HG02938 (cell line): Measurements from ENCODE around the gene ABCG1.

Experiments
- ATAC-seq: cut with Tn5 transposase; IDR thresholded peaks from one replicate; pipeline ENCODE4 v1.9.1; 2021; ENCODE audit warnings: mild to moderate bottlenecking, moderate library complexity; ENCODE audit not compliant: unreplicated experiment

The ABCG1 gene

GRCh38 chr21:42317341-42317741 is 98.4 kb downstream of the ABCG1 start:
- ATAC-seq = no peak

DNA sequence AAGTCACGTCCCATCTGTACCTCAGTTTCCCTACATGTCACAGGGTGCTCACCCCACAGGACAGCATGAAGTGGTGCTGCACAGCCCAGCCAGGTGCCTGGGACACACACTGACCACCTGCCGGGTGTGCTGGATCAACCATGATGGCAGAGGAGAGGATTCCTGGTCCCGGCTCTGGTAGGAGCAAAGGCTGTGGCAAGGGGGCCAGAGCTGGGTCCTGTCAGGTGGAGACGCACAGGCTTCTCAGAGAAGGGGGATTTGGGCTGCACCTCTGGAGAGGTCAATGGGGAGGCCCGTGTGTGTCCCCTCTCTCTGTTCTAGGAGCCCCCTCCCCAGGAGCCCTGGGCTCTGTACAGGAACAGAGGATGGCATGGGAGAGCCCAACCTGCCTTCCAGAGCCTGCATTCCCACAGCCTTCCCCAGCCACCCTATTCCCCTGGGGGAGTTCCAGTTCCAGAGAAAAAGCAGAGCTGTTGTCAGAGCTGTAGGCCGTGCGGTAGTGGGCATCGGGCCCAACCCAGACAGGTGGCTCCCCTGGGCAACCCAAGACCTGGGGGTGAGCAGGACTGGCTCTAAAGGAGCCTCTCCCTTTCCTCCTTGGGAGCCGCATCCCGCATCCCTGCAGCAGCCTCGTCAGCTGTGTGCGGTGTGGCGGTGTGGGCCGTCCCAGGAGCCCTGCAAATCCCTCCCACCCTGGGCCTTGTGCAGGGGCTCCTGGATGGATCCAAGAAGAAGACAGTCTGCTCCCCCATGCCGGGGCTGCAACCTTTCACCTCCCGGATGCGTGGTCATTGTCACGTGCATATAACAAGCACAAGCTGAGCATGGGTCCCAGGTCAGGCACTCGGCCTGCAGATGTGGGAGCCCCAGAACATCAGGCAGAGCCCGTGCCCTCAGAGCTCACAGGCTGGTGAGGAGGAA is 99.1 kb downstream of the ABCG1 start:
- ATAC-seq = no peak

DNA sequence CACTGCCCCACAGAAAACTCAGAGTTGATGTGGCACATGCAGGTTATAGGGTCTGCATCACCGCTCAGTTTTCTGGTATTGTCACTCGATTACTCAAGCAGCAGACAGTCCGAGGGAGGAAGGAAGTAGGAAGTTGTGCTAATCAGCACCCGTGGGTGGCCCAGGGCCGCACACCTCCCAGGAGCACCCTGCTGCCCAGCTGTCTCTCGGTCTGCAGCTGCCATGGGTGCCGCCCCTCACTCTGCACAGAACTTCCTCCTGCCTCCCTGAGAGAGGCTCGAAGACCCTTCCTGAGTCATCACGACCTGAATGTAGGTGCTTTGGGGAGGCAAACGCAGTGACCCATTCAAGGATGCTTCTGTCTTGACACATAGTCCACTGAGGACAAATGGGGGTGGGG is 100.4 kb downstream of the ABCG1 start:
- ATAC-seq = no peak

GRCh38 chr21:42319851-42320572 is 101.1 kb downstream of the ABCG1 start:
- ATAC-seq = no peak

- no peak for ATAC-seq
Observed at GRCh38 chr21:42320791-42321190, 101.9 kb downstream of the ABCG1 start.

- ATAC-seq = no peak
Observed at GRCh38 chr21:42321231-42321630, 102.3 kb downstream of the ABCG1 start.

DNA sequence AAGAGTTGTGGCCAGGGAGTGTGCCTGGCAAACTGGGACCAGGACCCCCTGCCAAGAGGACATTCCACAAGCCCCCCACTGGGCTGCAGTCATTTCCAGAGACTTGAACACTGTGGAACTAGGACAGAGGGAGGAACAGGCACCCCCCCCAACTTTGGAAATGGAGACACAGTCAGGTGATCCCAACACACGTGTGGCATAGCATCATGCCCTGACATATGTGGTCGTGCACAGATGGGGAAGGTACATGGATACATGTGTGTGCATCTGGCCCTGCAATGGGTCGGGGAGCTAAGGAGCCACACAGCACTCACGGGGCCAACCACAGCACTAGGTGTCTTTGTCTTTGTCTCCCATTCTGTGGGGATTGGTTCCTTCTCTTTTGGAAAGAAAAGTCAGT is 102.9 kb downstream of the ABCG1 start:
- ATAC-seq = no peak

- ATAC-seq = no peak
Observed at GRCh38 chr21:42324896-42325295, 106.0 kb downstream of the ABCG1 start.

DNA sequence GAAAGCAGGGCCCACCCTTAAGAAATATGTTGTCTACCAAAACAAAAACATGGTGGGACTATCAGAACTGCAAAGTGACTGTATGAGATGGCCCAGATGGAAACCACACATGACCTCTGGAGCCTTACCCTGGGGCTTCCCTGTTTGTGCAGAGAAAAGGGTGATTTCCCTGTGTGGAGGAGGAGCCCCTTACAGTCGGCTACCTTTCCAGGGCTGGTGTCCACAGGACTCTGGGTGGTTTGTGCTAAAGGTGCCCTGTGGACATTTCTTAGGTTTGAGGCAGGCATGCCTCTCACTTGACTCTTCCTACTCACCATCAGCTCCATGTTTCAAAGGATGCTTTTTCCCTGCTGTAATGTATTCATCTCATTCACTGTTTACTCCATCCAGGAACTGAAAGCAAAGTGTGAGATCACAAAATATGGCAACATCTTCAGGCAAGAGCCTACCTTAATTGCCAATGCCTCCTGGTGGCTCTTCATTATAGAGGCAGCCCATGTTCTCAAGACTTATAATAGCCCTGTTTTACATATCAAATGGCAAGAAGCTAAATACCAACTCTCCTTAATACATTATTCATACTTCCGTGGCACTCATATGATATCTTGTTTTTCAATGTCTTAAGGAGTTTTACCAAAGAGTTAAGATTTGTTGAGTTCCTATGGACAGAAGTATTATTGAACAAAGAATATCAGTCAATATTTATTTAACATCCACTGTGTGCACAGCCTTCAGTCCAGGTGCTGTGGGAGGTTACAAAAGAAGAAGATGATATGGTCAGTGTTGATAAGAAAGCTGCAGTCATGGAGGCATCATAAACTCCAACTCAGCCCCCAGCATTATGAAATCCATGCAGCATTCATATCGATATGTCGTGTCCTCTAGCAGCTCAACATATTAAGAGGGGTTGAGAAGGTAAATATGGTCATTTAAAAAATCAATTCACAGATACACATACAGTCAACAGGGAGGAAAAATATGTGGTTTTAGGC is 111.7 kb downstream of the ABCG1 start:
- ATAC-seq = no peak

GRCh38 chr21:42331660-42332059 is 112.7 kb downstream of the ABCG1 start:
- no peak for ATAC-seq

DNA sequence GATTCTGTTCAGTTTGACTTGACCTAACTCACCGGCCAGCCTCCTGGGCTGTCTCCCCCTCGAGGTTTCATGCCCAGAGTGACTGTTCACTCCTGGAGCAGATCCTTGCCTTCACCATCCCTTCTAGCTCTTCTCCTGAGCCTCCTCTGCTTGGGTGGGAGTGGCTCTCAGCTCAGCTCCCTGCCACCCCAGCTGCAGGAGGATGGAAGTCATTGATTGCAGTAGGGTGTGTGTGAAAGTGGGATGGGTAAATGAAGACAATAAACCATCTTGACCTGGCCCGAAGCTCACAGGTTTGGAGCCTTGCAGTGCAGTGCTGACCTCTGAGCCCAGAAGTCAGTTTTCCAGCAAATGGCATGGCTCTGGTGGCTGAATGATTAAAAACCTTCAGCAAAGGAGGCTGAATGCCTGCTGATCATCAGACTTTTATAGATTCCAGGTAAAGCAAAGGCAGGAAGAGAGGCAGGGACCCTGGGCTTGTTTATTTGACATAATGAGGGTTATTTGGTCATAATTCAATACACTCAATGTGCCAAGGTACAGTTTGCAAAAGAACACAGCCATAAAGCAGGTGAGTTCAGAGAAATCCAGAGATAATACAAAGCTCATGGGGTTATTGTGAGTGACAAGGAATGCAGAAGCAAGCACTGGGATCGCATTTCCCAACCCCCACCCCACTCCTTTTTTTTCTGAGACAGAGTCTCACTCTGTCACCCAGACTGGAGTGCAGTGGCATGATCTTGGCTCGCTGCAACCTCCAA is 113.8 kb downstream of the ABCG1 start:
- no peak for ATAC-seq

DNA sequence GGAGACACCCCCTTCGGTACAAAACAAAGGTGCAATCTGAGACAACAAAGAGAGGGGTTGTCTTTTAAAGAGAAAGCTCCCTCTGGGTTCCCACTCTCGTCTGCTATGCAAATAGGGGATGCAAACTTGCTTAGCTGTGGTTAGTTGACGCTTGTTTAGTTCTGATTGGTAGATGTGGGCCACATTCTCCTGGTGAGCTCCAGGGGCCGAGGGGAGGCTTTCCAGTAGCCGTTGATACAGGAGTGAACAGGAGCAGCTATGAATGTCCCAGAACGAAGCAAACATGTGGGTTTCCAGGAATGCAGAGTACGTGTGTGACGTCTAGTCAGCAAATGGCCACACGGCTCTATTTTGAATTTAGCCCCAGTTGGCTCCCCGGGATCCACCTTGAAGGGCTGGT is 117.1 kb downstream of the ABCG1 start:
- no peak for ATAC-seq

- no peak for ATAC-seq
Observed at GRCh38 chr21:42337276-42337675, 118.3 kb downstream of the ABCG1 start.

GRCh38 chr21:42337830-42338728 is 119.1 kb downstream of the ABCG1 start:
- no peak for ATAC-seq

DNA sequence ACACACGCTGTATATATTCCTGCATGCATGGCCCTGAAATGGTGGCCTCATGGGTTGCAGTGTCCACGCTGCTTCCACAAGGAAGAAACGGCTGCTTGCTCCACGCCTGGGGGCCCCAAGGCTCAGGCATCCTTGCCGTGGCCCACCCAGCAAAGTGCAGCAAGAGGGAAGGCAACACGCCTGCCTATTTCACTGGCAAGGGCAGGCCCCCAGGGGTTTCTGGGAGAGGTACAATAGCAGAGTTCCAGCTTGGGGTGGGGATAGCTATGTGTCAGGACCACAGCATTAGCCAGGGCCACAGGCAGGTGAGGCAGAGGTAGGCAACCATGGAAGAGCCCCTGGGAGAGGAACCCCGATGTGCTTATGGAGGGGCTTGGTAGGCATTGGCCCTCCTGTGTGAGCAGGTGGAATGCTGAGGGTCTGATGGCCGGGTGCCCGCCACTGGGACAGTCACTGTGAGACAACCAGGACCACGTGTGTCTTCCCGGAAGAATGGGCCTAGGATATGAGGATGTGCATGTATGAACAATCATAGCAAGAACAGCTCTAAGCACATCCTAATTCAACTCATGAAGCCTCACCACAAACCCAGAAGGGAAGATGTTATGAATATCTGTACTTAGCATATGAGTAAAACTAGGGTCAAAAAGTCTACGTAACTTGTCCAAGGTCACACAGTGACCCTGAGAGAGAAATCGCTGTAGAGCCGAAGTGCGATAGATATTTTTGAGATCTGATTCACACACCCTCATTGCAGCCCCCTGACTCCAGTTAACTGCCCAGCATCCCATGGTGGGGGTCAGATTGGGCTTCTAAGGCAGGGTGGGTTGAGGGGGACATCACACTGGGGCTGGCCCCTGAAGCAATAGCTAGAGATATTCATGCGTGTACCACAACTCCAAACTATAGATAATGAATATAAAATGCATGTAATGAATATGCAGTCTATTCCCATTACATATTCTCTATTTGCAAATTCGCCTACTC is 120.1 kb downstream of the ABCG1 start:
- ATAC-seq = no peak

- no peak for ATAC-seq
Observed at GRCh38 chr21:42340187-42341050, 121.5 kb downstream of the ABCG1 start.
